Left ventricle myocardium superior (tissue), 1 donor: ENCODE data around the gene LXN. TPM values are rescaled to one million over a fixed set of nuclear protein-coding genes. Genes with fewer than 3 reads are reported as not detected.

Experiments used
- ATAC-seq: fragments of 200-7000 bp; cut with Tn5 transposase; one replicate; pipeline ENCODE4 v1.9.1; 2020; ENCODE audit warnings: mild to moderate bottlenecking, moderate library complexity
- DNase-seq: peaks from one replicate; pipeline ENCODE4 v3.0.0-alpha.2; 2020
- intact Hi-C: fragments of 100-400 bp; cut with micrococcal nuclease; formaldehyde crosslinking; loops from one replicate; pipeline ENCODE4 v1.11.0; 2022
- total RNA-seq: library from RNA; stranded (reverse); fragmentation: NEBNext Ultra II Directional; extraction: Animal tissue kit (Norgen Biotek cat#: 25700); gene quantifications from one replicate; pipeline ENCODE4 v1.2.1, GENCODE V29; 2021
- donor health status: DM: no; HTN: yes; CAD: no; lungs with severe emphysema.

Gene LXN
- total RNA-seq, 1 donor from 2014 or later: 3.3 TPM

- ATAC-seq: no peak
- intact Hi-C loops: no loop called here
- no peak for DNase-seq
These were observed 54.2 kb downstream of the LXN start for GRCh38 chr3:158617982-158618875.

Other genes starting within 250 kb of the LXN start
- gene MLF1, start 101.5 kb downstream of the LXN start, total RNA-seq: 234 TPM
- gene GFM1, start 28.1 kb downstream of the LXN start, total RNA-seq: 65.1 TPM
- gene RARRES1, start 59.8 kb upstream of the LXN start, total RNA-seq: 14.6 TPM
- gene MFSD1, start 129.4 kb upstream of the LXN start, total RNA-seq: 34.3 TPM